ENCODE data around the gene ALDH3A1.

Gene ALDH3A1

GRCh38 chr17:19719355-19720209 lies 28.5 kb downstream of the ALDH3A1 start:
- H3K27me3 ChIP-seq (ENCODE audit: control insufficient read depth, insufficient read depth, low read length): no peaks in the 10 kb centered on the region

GRCh38 chr17:19718613-19719354 lies 29.3 kb downstream of the ALDH3A1 start:
- H3K4me3 ChIP-seq (ENCODE audit: low read length): no peak overlapping the region
- no peak overlapping the region for H3K9ac ChIP-seq (ENCODE audit: low read length)
- H3K36me3 ChIP-seq (ENCODE audit: control insufficient read depth, insufficient read depth, low read length): no peaks in the 10 kb centered on the region
- no peaks in the 10 kb centered on the region for H3K4me1 ChIP-seq (ENCODE audit: control insufficient read depth, insufficient read depth, low read length)
- no peak overlapping the region for H3K27ac ChIP-seq (ENCODE audit: low read depth, low read length)
- no peaks in the 10 kb centered on the region for H3K27me3 ChIP-seq (ENCODE audit: control insufficient read depth, insufficient read depth, low read length)

More at GRCh38 chr17:19719355-19720209, 28.5 kb downstream of the ALDH3A1 start:
- Histone ChIP-seq H3K36me3 (ENCODE audit: control insufficient read depth, insufficient read depth, low read length) (no peaks in the 10 kb centered on the region), H3K4me3 (ENCODE audit: low read length) (no peak overlapping the region), H3K9ac (ENCODE audit: low read length) (no peak overlapping the region), H3K4me1 (ENCODE audit: control insufficient read depth, insufficient read depth, low read length) (no peaks in the 10 kb centered on the region), H3K27ac (ENCODE audit: low read depth, low read length) (no peak overlapping the region)

DNA sequence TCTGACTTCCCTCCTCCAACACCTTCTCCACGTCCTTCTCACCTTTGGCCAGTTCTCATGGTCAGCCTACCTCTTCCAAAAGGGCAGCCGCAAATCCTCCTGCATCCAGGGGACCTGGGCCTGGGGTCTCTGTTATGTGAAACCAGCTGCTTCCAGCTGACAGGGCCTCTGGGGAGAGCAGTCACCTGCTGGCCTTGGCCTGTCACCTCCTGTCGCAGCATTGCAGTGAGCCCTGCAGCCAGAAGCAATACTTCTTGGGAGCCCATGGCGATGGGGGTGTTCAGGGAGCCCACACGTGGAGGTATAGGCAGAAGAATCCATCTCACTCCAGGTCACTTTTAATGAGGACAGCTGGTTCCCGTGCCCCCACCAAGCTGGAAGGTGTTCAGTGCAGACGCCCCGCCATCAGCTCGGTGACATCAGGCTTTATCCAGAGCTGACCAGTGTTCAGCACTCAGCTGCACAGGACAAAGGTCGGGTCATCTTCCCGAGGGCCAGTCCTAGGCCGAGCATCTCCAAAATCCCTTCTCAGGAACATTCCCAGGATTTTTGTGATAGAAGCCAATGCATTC lies 30.0 kb downstream of the ALDH3A1 start:
- Histone ChIP-seq H3K4me3 (ENCODE audit: low read length) (no peak overlapping the region), H3K4me1 (ENCODE audit: control insufficient read depth, insufficient read depth, low read length) (no peaks in the 10 kb centered on the region), H3K27ac (ENCODE audit: low read depth, low read length) (no peak overlapping the region)

DNA sequence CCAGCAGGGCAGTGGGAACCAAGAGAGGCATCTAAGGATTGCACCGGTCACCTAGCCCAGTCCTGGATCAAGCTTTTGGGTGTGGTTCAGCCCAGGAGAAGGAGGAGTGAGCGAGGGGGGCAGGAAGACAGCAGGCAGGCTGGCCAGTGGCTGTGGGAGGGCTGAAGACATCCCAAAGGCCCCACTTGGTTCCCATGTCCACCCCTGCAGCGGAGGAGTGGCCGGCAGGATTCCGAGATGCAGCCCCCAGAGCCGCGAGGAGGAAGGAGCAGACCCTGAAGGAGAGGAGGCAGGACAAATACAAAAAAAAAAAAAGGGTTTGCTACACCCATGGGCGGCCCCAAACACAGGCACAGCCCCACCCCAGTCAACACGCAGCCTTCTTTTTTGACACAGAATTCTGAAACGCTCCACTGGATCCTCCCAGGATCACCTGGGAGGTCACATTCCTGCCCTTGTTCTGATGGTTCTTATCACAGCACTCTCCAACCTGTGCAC lies 30.6 kb downstream of the ALDH3A1 start:
- no peak overlapping the region for H3K4me3 ChIP-seq (ENCODE audit: low read length)
- H3K27me3 ChIP-seq (ENCODE audit: control insufficient read depth, insufficient read depth, low read length): no peaks in the 10 kb centered on the region
- H3K9ac ChIP-seq (ENCODE audit: low read length): no peak overlapping the region
- H3K4me1 ChIP-seq (ENCODE audit: control insufficient read depth, insufficient read depth, low read length): no peaks in the 10 kb centered on the region
- H3K27ac ChIP-seq (ENCODE audit: low read depth, low read length): no peak overlapping the region
- no peaks in the 10 kb centered on the region for H3K36me3 ChIP-seq (ENCODE audit: control insufficient read depth, insufficient read depth, low read length)

More for the DNA sequence above, 30.0 kb downstream of the ALDH3A1 start:
- no peaks in the 10 kb centered on the region for H3K36me3 ChIP-seq (ENCODE audit: control insufficient read depth, insufficient read depth, low read length)
- H3K9ac ChIP-seq (ENCODE audit: low read length): no peak overlapping the region
- H3K27me3 ChIP-seq (ENCODE audit: control insufficient read depth, insufficient read depth, low read length): no peaks in the 10 kb centered on the region

GRCh38 chr17:19717031-19717360 lies 31.1 kb downstream of the ALDH3A1 start:
- H3K4me3 ChIP-seq (ENCODE audit: low read length): no peak overlapping the region
- H3K4me1 ChIP-seq (ENCODE audit: control insufficient read depth, insufficient read depth, low read length): no peaks in the 10 kb centered on the region
- no peaks in the 10 kb centered on the region for H3K27me3 ChIP-seq (ENCODE audit: control insufficient read depth, insufficient read depth, low read length)
- no peak overlapping the region for H3K27ac ChIP-seq (ENCODE audit: low read depth, low read length)
- no peaks in the 10 kb centered on the region for H3K36me3 ChIP-seq (ENCODE audit: control insufficient read depth, insufficient read depth, low read length)
- no peak overlapping the region for H3K9ac ChIP-seq (ENCODE audit: low read length)

- H3K4me3 ChIP-seq (ENCODE audit: low read length): no peak within 1 kb of the TSS
- H3K36me3 ChIP-seq (ENCODE audit: control insufficient read depth, insufficient read depth, low read length): no peaks in the 10 kb centered on the region
- no peak within 1 kb of the TSS for H3K9ac ChIP-seq (ENCODE audit: low read length)
- no peaks in the 10 kb centered on the region for H3K27me3 ChIP-seq (ENCODE audit: control insufficient read depth, insufficient read depth, low read length)
- H3K4me1 ChIP-seq (ENCODE audit: control insufficient read depth, insufficient read depth, low read length): no peaks in the 10 kb centered on the region
- no peak within 1 kb of the TSS for H3K27ac ChIP-seq (ENCODE audit: low read depth, low read length)
Measured at GRCh38 chr17:19716108-19717030, 31.7 kb downstream of the ALDH3A1 start, which contains the start of gene SLC47A2. Gene SLC47A2 (minus strand): TSS chr17:19716584. CDS start chr17:19716555, 29 bp downstream.

DNA sequence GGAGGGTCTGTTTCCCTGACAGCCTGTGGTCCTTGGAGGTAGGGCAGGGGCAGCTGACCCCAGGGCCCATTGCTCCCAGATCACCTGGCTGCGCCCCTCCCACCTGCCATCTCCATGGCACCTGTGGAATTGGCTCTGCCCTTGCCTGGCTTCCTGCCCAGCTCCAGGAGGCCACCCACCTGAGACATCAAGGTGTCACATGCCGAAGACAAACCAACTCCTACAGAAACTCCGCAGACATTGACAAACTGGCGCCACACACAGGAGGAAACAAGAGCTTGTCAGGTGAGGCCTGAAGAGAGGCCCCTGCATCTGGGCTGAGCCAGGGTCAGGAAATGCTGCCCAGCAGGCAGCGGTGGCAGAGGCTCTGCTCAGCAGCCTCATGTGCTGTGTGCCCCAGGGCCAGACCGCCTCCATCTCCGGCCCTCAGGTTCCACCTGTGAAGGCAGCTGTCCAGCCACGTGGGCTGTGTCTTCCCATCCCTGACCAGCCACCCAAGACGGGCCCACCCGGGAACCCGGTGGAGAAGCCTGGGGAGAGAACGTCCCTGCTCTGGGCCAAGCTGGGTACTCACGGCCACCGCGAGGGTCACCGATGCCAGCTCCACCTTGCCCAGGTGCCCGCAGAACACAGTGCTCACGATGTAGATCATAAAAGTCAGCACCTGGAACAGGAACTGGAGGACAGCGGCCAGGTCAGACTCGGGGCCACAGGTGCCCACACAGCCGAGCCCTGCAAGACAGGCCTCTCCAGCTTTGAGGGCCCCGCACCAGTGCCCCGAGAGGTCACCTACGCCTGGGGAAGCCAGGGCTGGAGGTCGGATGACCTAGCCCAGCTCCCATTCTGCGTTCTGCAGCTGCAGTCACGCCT lies 33.3 kb downstream of the ALDH3A1 start:
- no peak overlapping the region for H3K4me3 ChIP-seq (ENCODE audit: low read length)
- H3K4me1 ChIP-seq (ENCODE audit: control insufficient read depth, insufficient read depth, low read length): no peaks in the 10 kb centered on the region
- no peak overlapping the region for H3K27ac ChIP-seq (ENCODE audit: low read depth, low read length)
- no peak overlapping the region for H3K9ac ChIP-seq (ENCODE audit: low read length)
- no peaks in the 10 kb centered on the region for H3K36me3 ChIP-seq (ENCODE audit: control insufficient read depth, insufficient read depth, low read length)
- H3K27me3 ChIP-seq (ENCODE audit: control insufficient read depth, insufficient read depth, low read length): no peaks in the 10 kb centered on the region

DNA sequence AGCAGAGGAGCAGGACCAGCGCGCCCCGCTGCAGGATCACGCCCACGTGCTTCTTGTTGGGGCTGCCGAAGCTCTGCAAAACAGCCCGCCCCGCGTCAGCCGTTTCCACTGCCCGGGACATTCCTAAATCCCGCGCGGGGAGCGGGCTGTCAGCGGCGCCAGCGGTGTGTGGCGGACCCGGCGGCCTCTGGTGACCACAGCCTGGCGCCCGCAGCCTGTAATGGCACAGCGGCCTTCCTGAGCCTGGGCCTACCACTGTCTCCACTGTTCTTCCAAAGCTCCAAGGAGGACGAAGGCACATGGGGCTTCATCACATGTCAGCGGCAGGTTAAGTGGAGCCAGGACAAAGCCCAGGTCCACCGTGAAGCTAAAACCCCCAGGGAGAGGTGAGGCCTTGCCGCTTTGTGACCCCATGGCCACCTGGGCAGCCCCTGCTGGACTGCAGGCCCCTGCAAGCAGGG lies 34.2 kb downstream of the ALDH3A1 start:
- no peak overlapping the region for H3K27ac ChIP-seq (ENCODE audit: low read depth, low read length)
- no peak overlapping the region for H3K9ac ChIP-seq (ENCODE audit: low read length)
- no peaks in the 10 kb centered on the region for H3K4me1 ChIP-seq (ENCODE audit: control insufficient read depth, insufficient read depth, low read length)
- no peaks in the 10 kb centered on the region for H3K27me3 ChIP-seq (ENCODE audit: control insufficient read depth, insufficient read depth, low read length)
- no peak overlapping the region for H3K4me3 ChIP-seq (ENCODE audit: low read length)
- H3K36me3 ChIP-seq (ENCODE audit: control insufficient read depth, insufficient read depth, low read length): no peaks in the 10 kb centered on the region

DNA sequence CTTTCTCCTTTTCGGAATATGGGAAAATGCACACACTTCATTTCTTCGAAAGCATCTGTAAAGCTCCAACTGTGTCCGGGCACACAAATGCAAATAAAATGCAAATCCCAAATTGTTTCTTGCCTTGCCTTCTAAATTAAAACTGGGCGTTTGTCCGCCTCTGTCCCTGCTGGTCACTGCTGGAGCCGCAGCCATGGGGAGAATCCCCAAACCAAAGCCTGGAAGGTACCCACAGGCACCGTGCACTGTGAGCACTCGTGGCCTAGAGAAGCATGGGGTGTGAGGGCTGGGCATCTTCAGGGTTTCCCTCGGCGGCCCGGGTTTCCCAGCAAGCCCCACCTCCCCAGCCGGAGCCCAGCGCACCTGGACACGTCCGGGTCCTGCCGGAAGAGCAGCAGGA lies 34.6 kb downstream of the ALDH3A1 start:
- H3K27me3 ChIP-seq (ENCODE audit: control insufficient read depth, insufficient read depth, low read length): no peaks in the 10 kb centered on the region
- no peaks in the 10 kb centered on the region for H3K36me3 ChIP-seq (ENCODE audit: control insufficient read depth, insufficient read depth, low read length)
- no peak overlapping the region for H3K4me3 ChIP-seq (ENCODE audit: low read length)
- H3K9ac ChIP-seq (ENCODE audit: low read length): no peak overlapping the region
- no peaks in the 10 kb centered on the region for H3K4me1 ChIP-seq (ENCODE audit: control insufficient read depth, insufficient read depth, low read length)
- no peak overlapping the region for H3K27ac ChIP-seq (ENCODE audit: low read depth, low read length)

GRCh38 chr17:19712436-19713004 lies 35.6 kb downstream of the ALDH3A1 start:
- Histone ChIP-seq H3K9ac (ENCODE audit: low read length) (no peak overlapping the region), H3K27me3 (ENCODE audit: control insufficient read depth, insufficient read depth, low read length) (no peaks in the 10 kb centered on the region), H3K4me3 (ENCODE audit: low read length) (no peak overlapping the region), H3K27ac (ENCODE audit: low read depth, low read length) (no peak overlapping the region), H3K36me3 (ENCODE audit: control insufficient read depth, insufficient read depth, low read length) (no peaks in the 10 kb centered on the region), H3K4me1 (ENCODE audit: control insufficient read depth, insufficient read depth, low read length) (no peaks in the 10 kb centered on the region)

GRCh38 chr17:19709841-19710240 lies 38.3 kb downstream of the ALDH3A1 start:
- no peaks in the 10 kb centered on the region for H3K4me1 ChIP-seq (ENCODE audit: control insufficient read depth, insufficient read depth, low read length)
- no peak overlapping the region for H3K9ac ChIP-seq (ENCODE audit: low read length)
- H3K27ac ChIP-seq (ENCODE audit: low read depth, low read length): no peak overlapping the region
- no peaks in the 10 kb centered on the region for H3K36me3 ChIP-seq (ENCODE audit: control insufficient read depth, insufficient read depth, low read length)
- H3K4me3 ChIP-seq (ENCODE audit: low read length): no peak overlapping the region
- no peaks in the 10 kb centered on the region for H3K27me3 ChIP-seq (ENCODE audit: control insufficient read depth, insufficient read depth, low read length)

Measured in rectal smooth muscle tissue (tissue), 1 donor.